GM19455 (cell line): ENCODE data around the gene SEC63.
"Not testable (repeated sequence)": the region's sequence is repeated elsewhere in the genome, so short reads cannot be mapped to it uniquely, and the experiment has no call there.

Source experiments
- ATAC-seq: cut with Tn5 transposase; IDR thresholded peaks from one replicate; pipeline ENCODE4 v1.9.1; 2021; ENCODE audit not compliant: unreplicated experiment

The SEC63 gene

GRCh38 chr6:107931894-107932293, 26.1 kb downstream of the SEC63 start:
- no peak for ATAC-seq

GRCh38 chr6:107928984-107929383, 29.0 kb downstream of the SEC63 start:
- no peak for ATAC-seq

- not testable (repeated sequence) for ATAC-seq
Measured at GRCh38 chr6:107926697-107927544, 31.1 kb downstream of the SEC63 start.

- ATAC-seq, result peak; percentile 55
Measured at GRCh38 chr6:107917451-107918375, 40.3 kb downstream of the SEC63 start.

- not testable (repeated sequence) for ATAC-seq
Measured at GRCh38 chr6:107916961-107917360, 41.0 kb downstream of the SEC63 start.

GRCh38 chr6:107911692-107912091, 46.3 kb downstream of the SEC63 start:
- no peak for ATAC-seq

- no peak for ATAC-seq
Measured at GRCh38 chr6:107894809-107895396, 63.1 kb downstream of the SEC63 start.

- not testable (repeated sequence) for ATAC-seq
Measured at GRCh38 chr6:107890431-107890830, 67.6 kb downstream of the SEC63 start.

- not testable (repeated sequence) for ATAC-seq
Measured at GRCh38 chr6:107885950-107886349, 72.1 kb downstream of the SEC63 start.

GRCh38 chr6:107879941-107880340, 78.1 kb downstream of the SEC63 start:
- no peak for ATAC-seq

- ATAC-seq, result no peak
Measured at GRCh38 chr6:107877968-107878367, 80.0 kb downstream of the SEC63 start.

- ATAC-seq, result no peak
Measured at GRCh38 chr6:107871976-107872375, 86.0 kb downstream of the SEC63 start.

GRCh38 chr6:107871512-107871911, 86.5 kb downstream of the SEC63 start:
- ATAC-seq, result not testable (repeated sequence)

GRCh38 chr6:107871016-107871415, 87.0 kb downstream of the SEC63 start:
- no peak for ATAC-seq

GRCh38 chr6:107870381-107870780, 87.6 kb downstream of the SEC63 start:
- no peak for ATAC-seq

GRCh38 chr6:107869871-107870270, 88.1 kb downstream of the SEC63 start:
- no peak for ATAC-seq

- no peak for ATAC-seq
Measured at GRCh38 chr6:107868867-107869611, 89.0 kb downstream of the SEC63 start.

- ATAC-seq, result no peak
Measured at GRCh38 chr6:107867302-107867615, 90.7 kb downstream of the SEC63 start.

GRCh38 chr6:107866606-107867301, 91.3 kb downstream of the SEC63 start:
- ATAC-seq, result no peak
